Measurements from ENCODE around the gene DPP8. TPM values are rescaled to one million over a fixed set of nuclear protein-coding genes. Genes with fewer than 3 reads are reported as not detected.
A peak's percentile ranks its signal among the peaks of the same experiment; 100 is the strongest.

The DPP8 gene
- total and polyA plus RNA-seq, 5 donors, result 9.1 to 35.3 (median 33.4) TPM

GRCh38 chr15:65424683-65425082, 92.8 kb downstream of the DPP8 start:
- intact Hi-C loops (cut with DNase I), result no loop called here
- no peak for ATAC-seq
- no peak for DNase-seq
- no peaks in the 10 kb centered on the region for H3K4me1 ChIP-seq (ENCODE audit: control insufficient read depth, insufficient read depth, low read length)
- 85% methylated on average over 5 of the region's 5 CpGs for WGBS
- H3K9me3 ChIP-seq (ENCODE audit: control insufficient read depth, low read length), result no peaks in the 10 kb centered on the region
- no peaks in the 10 kb centered on the region for H3K27me3 ChIP-seq (ENCODE audit: control insufficient read depth, insufficient read depth)
- no peak overlapping the region for H3K27ac ChIP-seq (ENCODE audit: low read length)
- no peak overlapping the region for H3K4me3 ChIP-seq (ENCODE audit: low read length)

GRCh38 chr15:65423976-65424679, 93.4 kb downstream of the DPP8 start:
- Histone ChIP-seq H3K4me3 (ENCODE audit: low read length) (no peak overlapping the region), H3K27me3 (ENCODE audit: control insufficient read depth, insufficient read depth) (no peaks in the 10 kb centered on the region), H3K4me1 (ENCODE audit: control insufficient read depth, insufficient read depth, low read length) (no peaks in the 10 kb centered on the region), H3K27ac (ENCODE audit: low read length) (no peak overlapping the region), H3K9me3 (ENCODE audit: control insufficient read depth, low read length) (no peaks in the 10 kb centered on the region)
- DNase-seq (no peak), ATAC-seq (no peak)
- intact Hi-C loops (cut with DNase I), result no loop called here
- WGBS, result 88% methylated on average over 9 of the region's 9 CpGs

- Histone ChIP-seq H3K4me3 (ENCODE audit: low read length) (peak overlapping the region; percentile 69), H3K27ac (ENCODE audit: low read length) (no peak overlapping the region), H3K4me1 (ENCODE audit: control insufficient read depth, insufficient read depth, low read length) (no peaks in the 10 kb centered on the region), H3K27me3 (ENCODE audit: control insufficient read depth, insufficient read depth) (no peaks in the 10 kb centered on the region), H3K9me3 (ENCODE audit: control insufficient read depth, low read length) (no peaks in the 10 kb centered on the region)
- 27% methylated on average over 28 of the region's 28 CpGs for WGBS
- no peak for ATAC-seq
- intact Hi-C loops (cut with DNase I), result no loop called here
- peak in 1 of 3 donors; percentile 44 for DNase-seq
Measured at GRCh38 chr15:65423150-65423975, 94.1 kb downstream of the DPP8 start.

GRCh38 chr15:65421360-65422215, 95.9 kb downstream of the DPP8 start:
- no peaks in the 10 kb centered on the region for H3K4me1 ChIP-seq (ENCODE audit: control insufficient read depth, insufficient read depth, low read length)
- H3K27ac ChIP-seq (ENCODE audit: low read length), result no peak overlapping the region
- H3K27me3 ChIP-seq (ENCODE audit: control insufficient read depth, insufficient read depth), result no peaks in the 10 kb centered on the region

GRCh38 chr15:65420975-65421359, 96.5 kb downstream of the DPP8 start:
- no peak for ATAC-seq
- H3K27me3 ChIP-seq (ENCODE audit: control insufficient read depth, insufficient read depth), result no peaks in the 10 kb centered on the region
- H3K4me3 ChIP-seq (ENCODE audit: low read length), result peak overlapping the region; percentile 69
- no peak for DNase-seq
- 42% methylated on average over 17 of the region's 17 CpGs for WGBS
- intact Hi-C loops (cut with DNase I), result no loop called here
- H3K9me3 ChIP-seq (ENCODE audit: control insufficient read depth, low read length), result no peaks in the 10 kb centered on the region
- no peaks in the 10 kb centered on the region for H3K4me1 ChIP-seq (ENCODE audit: control insufficient read depth, insufficient read depth, low read length)
- no peak overlapping the region for H3K27ac ChIP-seq (ENCODE audit: low read length)

More at GRCh38 chr15:65421360-65422215, 95.9 kb downstream of the DPP8 start:
- intact Hi-C loops (cut with DNase I), result no loop called here
- WGBS, result 4% methylated on average over 39 of the region's 39 CpGs
- peak; percentile 30 to 77 (median 67) for DNase-seq
- peak; percentile 43 to 49 for ATAC-seq
- peak overlapping the region; percentile 69 for H3K4me3 ChIP-seq (ENCODE audit: low read length)
- no peaks in the 10 kb centered on the region for H3K9me3 ChIP-seq (ENCODE audit: control insufficient read depth, low read length)

- WGBS, result 63% methylated on average over 2 of the region's 2 CpGs
- Histone ChIP-seq H3K4me1 (ENCODE audit: control insufficient read depth, insufficient read depth, low read length) (peaks cover 6% of the 10 kb centered on the region), H3K4me3 (ENCODE audit: low read length) (no peak overlapping the region), H3K27me3 (ENCODE audit: control insufficient read depth, insufficient read depth) (no peaks in the 10 kb centered on the region), H3K27ac (ENCODE audit: low read length) (no peak overlapping the region), H3K9me3 (ENCODE audit: control insufficient read depth, low read length) (no peaks in the 10 kb centered on the region)
- ATAC-seq (no peak), DNase-seq (no peak)
- intact Hi-C loops (cut with DNase I), result no loop called here
Measured at GRCh38 chr15:65418596-65418995, 98.9 kb downstream of the DPP8 start.

GRCh38 chr15:65416845-65417416, 100.6 kb downstream of the DPP8 start:
- ATAC-seq (peak; percentile 34 to 46), DNase-seq (peak; percentile 39 to 73 (median 72))
- no peak overlapping the region for H3K4me3 ChIP-seq (ENCODE audit: low read length)
- H3K27ac ChIP-seq (ENCODE audit: low read length), result peak overlapping the region; percentile 2
- intact Hi-C loops (cut with DNase I), result no loop called here
- H3K4me1 ChIP-seq (ENCODE audit: control insufficient read depth, insufficient read depth, low read length), result peaks cover 6% of the 10 kb centered on the region
- 59% methylated on average over 8 of the region's 8 CpGs for WGBS
- H3K9me3 ChIP-seq (ENCODE audit: control insufficient read depth, low read length), result no peaks in the 10 kb centered on the region
- no peaks in the 10 kb centered on the region for H3K27me3 ChIP-seq (ENCODE audit: control insufficient read depth, insufficient read depth)

- Histone ChIP-seq H3K4me3 (ENCODE audit: low read length) (no peak overlapping the region), H3K27ac (ENCODE audit: low read length) (peak overlapping the region; percentile 32), H3K4me1 (ENCODE audit: control insufficient read depth, insufficient read depth, low read length) (peaks cover 6% of the 10 kb centered on the region), H3K9me3 (ENCODE audit: control insufficient read depth, low read length) (no peaks in the 10 kb centered on the region), H3K27me3 (ENCODE audit: control insufficient read depth, insufficient read depth) (no peaks in the 10 kb centered on the region)
- intact Hi-C loops (cut with DNase I), result no loop called here
- WGBS, result 35% methylated on average over 14 of the region's 14 CpGs
- DNase-seq, result peak; percentile 27 to 79 (median 69)
- peak; percentile 61 to 69 for ATAC-seq
Measured at GRCh38 chr15:65414841-65415621, 102.5 kb downstream of the DPP8 start.

GRCh38 chr15:65413760-65414144, 103.7 kb downstream of the DPP8 start:
- H3K9me3 ChIP-seq (ENCODE audit: control insufficient read depth, low read length), result no peaks in the 10 kb centered on the region
- ATAC-seq (no peak), DNase-seq (no peak)
- H3K4me3 ChIP-seq (ENCODE audit: low read length), result no peak overlapping the region
- intact Hi-C loops (cut with DNase I), result no loop called here
- H3K27ac ChIP-seq (ENCODE audit: low read length), result no peak overlapping the region
- no peaks in the 10 kb centered on the region for H3K27me3 ChIP-seq (ENCODE audit: control insufficient read depth, insufficient read depth)
- H3K4me1 ChIP-seq (ENCODE audit: control insufficient read depth, insufficient read depth, low read length), result peaks cover 6% of the 10 kb centered on the region
- WGBS, result 86% methylated on average over 6 of the region's 6 CpGs

Measured in right cardiac atrium (tissue), 5 donors.